Fibroblast of skin of left quadriceps (primary cell): ENCODE results near the gene DNAJB13.
"Not testable (repeated sequence)": the region's sequence is repeated elsewhere in the genome, so short reads cannot be mapped to it uniquely, and the experiment has no call there.

Experiments used
- DNase-seq, 2 experiments: peaks; one replicate each; pipeline ENCODE4 v3.0.0-alpha.2; 2013; ENCODE audit warnings: low read depth in 2 of 2

DNAJB13 gene

GRCh38 chr11:73950869-73951710 lies at the start of gene DNAJB13:
Gene DNAJB13, plus strand, starts transcription at chr11:73951026. Its CDS starts 44 bp downstream, at chr11:73951070.
- no peak for DNase-seq

- DNase-seq: no peak
These were observed 48.5 kb upstream of the DNAJB13 start for GRCh38 chr11:73902303-73902702.

- no peak for DNase-seq
These were observed 43.6 kb upstream of the DNAJB13 start for GRCh38 chr11:73907191-73907590.

- DNase-seq: no peak
These were observed 38.8 kb upstream of the DNAJB13 start for GRCh38 chr11:73912026-73912425.

GRCh38 chr11:73913472-73913871 lies 37.4 kb upstream of the DNAJB13 start:
- DNase-seq: no peak

GRCh38 chr11:73914284-73914683 lies 36.5 kb upstream of the DNAJB13 start:
- no peak for DNase-seq

- DNase-seq: no peak
These were observed 34.4 kb upstream of the DNAJB13 start for GRCh38 chr11:73916435-73916834.

- DNase-seq: no peak
These were observed 29.6 kb upstream of the DNAJB13 start for GRCh38 chr11:73921180-73921579.

GRCh38 chr11:73929388-73929787 lies 21.4 kb upstream of the DNAJB13 start:
- no peak for DNase-seq

GRCh38 chr11:73931039-73931645 lies 19.7 kb upstream of the DNAJB13 start:
- peak; percentile 27 to 35 for DNase-seq

- no peak for DNase-seq
These were observed 18.9 kb upstream of the DNAJB13 start for GRCh38 chr11:73931951-73932350.

GRCh38 chr11:73932781-73933180 lies 18.0 kb upstream of the DNAJB13 start:
- DNase-seq: no peak

GRCh38 chr11:73936047-73936446 lies 14.8 kb upstream of the DNAJB13 start:
- DNase-seq: not testable (repeated sequence)

GRCh38 chr11:73939096-73939495 lies 11.7 kb upstream of the DNAJB13 start:
- no peak for DNase-seq

GRCh38 chr11:73940801-73941570 lies 9.8 kb upstream of the DNAJB13 start:
- DNase-seq: no peak

- no peak for DNase-seq
These were observed 8.8 kb upstream of the DNAJB13 start for GRCh38 chr11:73942010-73942409.

- DNase-seq: no peak
These were observed 6.7 kb upstream of the DNAJB13 start for GRCh38 chr11:73944085-73944484.

GRCh38 chr11:73944901-73945300 lies 5.9 kb upstream of the DNAJB13 start:
- no peak for DNase-seq

GRCh38 chr11:73945396-73945795 lies 5.4 kb upstream of the DNAJB13 start:
- no peak for DNase-seq

- no peak for DNase-seq
These were observed 3.9 kb upstream of the DNAJB13 start for GRCh38 chr11:73946798-73947458.

- no peak for DNase-seq
These were observed 1.6 kb upstream of the DNAJB13 start for GRCh38 chr11:73949246-73949645.

GRCh38 chr11:73949912-73950311 lies 914 bp upstream of the DNAJB13 start:
- DNase-seq: no peak
